ENCODE results near the gene NSF.
"Not testable (repeated sequence)": the region's sequence is repeated elsewhere in the genome, so short reads cannot be mapped to it uniquely, and the experiment has no call there.

Gene NSF

GRCh38 chr17:46649246-46649645 lies 58.8 kb downstream of the NSF start:
- H3K4me2 ChIP-seq; H4K20me1 ChIP-seq; H3K27me3 ChIP-seq; H3K4me1 ChIP-seq; H3K4me3 ChIP-seq; H3K9ac ChIP-seq; H3K9me3 ChIP-seq (replicated peaks in 1 of 11); H3K36me3 ChIP-seq; H3K27ac ChIP-seq: not testable (repeated sequence)

GRCh38 chr17:46652024-46652643 lies 61.7 kb downstream of the NSF start:
- H3K4me2 ChIP-seq; H3K9ac ChIP-seq; H4K20me1 ChIP-seq; H3K4me3 ChIP-seq; H3K27ac ChIP-seq; H3K9me3 ChIP-seq (replicated peaks in 1 of 11); H3K4me1 ChIP-seq; H3K27me3 ChIP-seq; H3K36me3 ChIP-seq: not testable (repeated sequence)

GRCh38 chr17:46658235-46658634 lies 67.8 kb downstream of the NSF start:
- H3K4me1 ChIP-seq; H3K9ac ChIP-seq; H3K27me3 ChIP-seq; H4K20me1 ChIP-seq; H3K4me2 ChIP-seq; H3K9me3 ChIP-seq (replicated peaks in 1 of 11); H3K4me3 ChIP-seq; H3K36me3 ChIP-seq; H3K27ac ChIP-seq: not testable (repeated sequence)

GRCh38 chr17:46659702-46660101 lies 69.2 kb downstream of the NSF start:
- not testable (repeated sequence) for H4K20me1 ChIP-seq; H3K9me3 ChIP-seq (replicated peaks in 1 of 11); H3K9ac ChIP-seq; H3K4me3 ChIP-seq; H3K4me2 ChIP-seq; H3K36me3 ChIP-seq; H3K4me1 ChIP-seq; H3K27me3 ChIP-seq; H3K27ac ChIP-seq

GRCh38 chr17:46663123-46663522 lies 72.7 kb downstream of the NSF start:
- not testable (repeated sequence) for H3K9ac ChIP-seq; H3K4me3 ChIP-seq; H3K4me2 ChIP-seq; H3K9me3 ChIP-seq (replicated peaks in 1 of 11); H3K27me3 ChIP-seq; H3K27ac ChIP-seq; H3K4me1 ChIP-seq; H3K36me3 ChIP-seq; H4K20me1 ChIP-seq

GRCh38 chr17:46663552-46663951 lies 73.1 kb downstream of the NSF start:
- not testable (repeated sequence) for H3K27me3 ChIP-seq; H4K20me1 ChIP-seq; H3K36me3 ChIP-seq; H3K9me3 ChIP-seq (replicated peaks in 1 of 11); H3K4me2 ChIP-seq; H3K9ac ChIP-seq; H3K4me1 ChIP-seq; H3K4me3 ChIP-seq; H3K27ac ChIP-seq

- H3K9me3 ChIP-seq (replicated peaks in 1 of 11); H3K36me3 ChIP-seq; H3K4me2 ChIP-seq; H3K27me3 ChIP-seq; H3K4me3 ChIP-seq; H4K20me1 ChIP-seq; H3K9ac ChIP-seq; H3K27ac ChIP-seq; H3K4me1 ChIP-seq: not testable (repeated sequence)
Observed at GRCh38 chr17:46665969-46666368, 75.5 kb downstream of the NSF start.

GRCh38 chr17:46670789-46671188 lies 80.3 kb downstream of the NSF start:
- not testable (repeated sequence) for H3K4me2 ChIP-seq; H3K9ac ChIP-seq; H3K9me3 ChIP-seq (replicated peaks in 1 of 11); H3K27me3 ChIP-seq; H4K20me1 ChIP-seq; H3K36me3 ChIP-seq; H3K27ac ChIP-seq; H3K4me1 ChIP-seq; H3K4me3 ChIP-seq

- H3K4me2 ChIP-seq; H3K9me3 ChIP-seq (replicated peaks in 1 of 11); H3K4me1 ChIP-seq; H3K4me3 ChIP-seq; H3K27ac ChIP-seq; H4K20me1 ChIP-seq; H3K36me3 ChIP-seq; H3K9ac ChIP-seq; H3K27me3 ChIP-seq: not testable (repeated sequence)
Observed at GRCh38 chr17:46672777-46673176, 82.3 kb downstream of the NSF start.

- not testable (repeated sequence) for H3K27ac ChIP-seq; H3K36me3 ChIP-seq; H3K9ac ChIP-seq; H3K4me1 ChIP-seq; H3K9me3 ChIP-seq (replicated peaks in 1 of 11); H3K4me2 ChIP-seq; H3K27me3 ChIP-seq; H3K4me3 ChIP-seq; H4K20me1 ChIP-seq
Observed at GRCh38 chr17:46677819-46678218, 87.3 kb downstream of the NSF start.

- not testable (repeated sequence) for H3K4me1 ChIP-seq; H3K9me3 ChIP-seq (replicated peaks in 1 of 11); H3K36me3 ChIP-seq; H4K20me1 ChIP-seq; H3K4me3 ChIP-seq; H3K4me2 ChIP-seq; H3K9ac ChIP-seq; H3K27ac ChIP-seq; H3K27me3 ChIP-seq
Observed at GRCh38 chr17:46683653-46684052, 93.2 kb downstream of the NSF start.

GRCh38 chr17:46685284-46685683 lies 94.8 kb downstream of the NSF start:
- not testable (repeated sequence) for H3K4me3 ChIP-seq; H3K9ac ChIP-seq; H4K20me1 ChIP-seq; H3K4me2 ChIP-seq; H3K27ac ChIP-seq; H3K36me3 ChIP-seq; H3K9me3 ChIP-seq (replicated peaks in 1 of 11); H3K4me1 ChIP-seq; H3K27me3 ChIP-seq

GRCh38 chr17:46692196-46692595 lies 101.7 kb downstream of the NSF start:
- not testable (repeated sequence) for H3K9ac ChIP-seq; H3K4me1 ChIP-seq; H4K20me1 ChIP-seq; H3K36me3 ChIP-seq; H3K27me3 ChIP-seq; H3K4me2 ChIP-seq; H3K9me3 ChIP-seq (replicated peaks in 1 of 11); H3K27ac ChIP-seq; H3K4me3 ChIP-seq

- not testable (repeated sequence) for H3K4me3 ChIP-seq; H3K27me3 ChIP-seq; H3K4me1 ChIP-seq; H3K27ac ChIP-seq; H3K36me3 ChIP-seq; H3K9ac ChIP-seq; H3K9me3 ChIP-seq (replicated peaks in 1 of 11); H4K20me1 ChIP-seq; H3K4me2 ChIP-seq
Observed at GRCh38 chr17:46693283-46693682, 102.8 kb downstream of the NSF start.

- not testable (repeated sequence) for H3K9me3 ChIP-seq (replicated peaks in 1 of 11); H3K9ac ChIP-seq; H3K4me3 ChIP-seq; H3K36me3 ChIP-seq; H3K27ac ChIP-seq; H3K4me2 ChIP-seq; H4K20me1 ChIP-seq; H3K4me1 ChIP-seq; H3K27me3 ChIP-seq
Observed at GRCh38 chr17:46696522-46696921, 106.1 kb downstream of the NSF start.

Measured in BLaER1 treated with 17β-estradiol and CSF1 and Interleukin-3, amounts not matched to agents 10 nM and 100 nM (cell line).